GM21723 (cell line): ENCODE data around the gene CDK12.
"Not testable (repeated sequence)": the region's sequence is repeated elsewhere in the genome, so short reads cannot be mapped to it uniquely, and the experiment has no call there.

Experiments used
- ATAC-seq: cut with Tn5 transposase; IDR thresholded peaks from one replicate; pipeline ENCODE4 v1.9.1; 2021; ENCODE audit warnings: mild to moderate bottlenecking, moderate library complexity; ENCODE audit not compliant: unreplicated experiment

The CDK12 gene

DNA sequence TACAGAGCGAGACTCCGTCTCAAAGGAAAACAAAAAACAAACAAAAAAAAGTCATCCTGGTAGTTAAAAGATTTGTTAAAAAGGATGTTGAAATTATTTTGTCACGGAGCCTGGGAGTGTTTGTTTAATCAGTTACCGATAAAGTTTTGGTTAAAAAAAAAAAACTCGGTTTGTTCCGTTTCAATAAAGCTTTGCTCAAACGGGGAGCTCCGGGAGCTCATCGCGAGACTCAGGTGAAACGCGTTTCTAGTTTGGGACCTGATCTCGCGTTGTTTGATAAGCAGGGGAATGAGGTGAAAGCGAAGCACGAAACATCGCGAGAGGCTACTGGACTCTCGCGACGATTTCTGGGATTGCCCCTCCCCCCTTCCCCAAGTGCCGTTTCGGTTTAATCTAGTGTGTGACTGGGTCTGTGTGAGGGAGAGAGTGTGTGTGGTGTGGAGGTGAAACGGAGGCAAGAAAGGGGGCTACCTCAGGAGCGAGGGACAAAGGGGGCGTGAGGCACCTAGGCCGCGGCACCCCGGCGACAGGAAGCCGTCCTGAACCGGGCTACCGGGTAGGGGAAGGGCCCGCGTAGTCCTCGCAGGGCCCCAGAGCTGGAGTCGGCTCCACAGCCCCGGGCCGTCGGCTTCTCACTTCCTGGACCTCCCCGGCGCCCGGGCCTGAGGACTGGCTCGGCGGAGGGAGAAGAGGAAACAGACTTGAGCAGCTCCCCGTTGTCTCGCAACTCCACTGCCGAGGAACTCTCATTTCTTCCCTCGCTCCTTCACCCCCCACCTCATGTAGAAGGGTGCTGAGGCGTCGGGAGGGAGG, at the start of gene CDK12:
Gene CDK12 (plus strand): TSS at position 374 of the 813 bp plus-strand sequence. CDS start 586 bp downstream, outside the sequence.
- ATAC-seq, result peak; percentile 69

GRCh38 chr17:39416141-39416540, 45.1 kb upstream of the CDK12 start:
- ATAC-seq, result no peak

DNA sequence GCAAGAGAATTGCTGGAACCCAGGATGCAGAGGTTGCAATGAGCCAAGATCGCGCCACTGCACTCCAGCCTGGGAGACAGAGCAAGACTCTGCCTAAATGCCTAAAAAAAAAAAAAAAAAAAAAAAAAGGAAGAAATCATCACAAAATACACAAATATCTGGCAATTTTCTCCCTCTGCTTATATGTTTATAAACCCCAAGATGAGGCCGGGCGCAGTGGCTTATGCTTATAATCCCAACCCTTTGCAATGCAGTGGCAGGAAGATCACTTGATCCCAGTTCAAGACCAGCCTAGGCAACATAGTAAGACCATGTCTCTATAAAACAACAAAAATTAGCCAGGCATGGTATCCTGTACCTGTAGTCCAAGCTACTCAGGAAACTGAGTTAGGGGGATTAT, 31.7 kb upstream of the CDK12 start:
- no peak for ATAC-seq

DNA sequence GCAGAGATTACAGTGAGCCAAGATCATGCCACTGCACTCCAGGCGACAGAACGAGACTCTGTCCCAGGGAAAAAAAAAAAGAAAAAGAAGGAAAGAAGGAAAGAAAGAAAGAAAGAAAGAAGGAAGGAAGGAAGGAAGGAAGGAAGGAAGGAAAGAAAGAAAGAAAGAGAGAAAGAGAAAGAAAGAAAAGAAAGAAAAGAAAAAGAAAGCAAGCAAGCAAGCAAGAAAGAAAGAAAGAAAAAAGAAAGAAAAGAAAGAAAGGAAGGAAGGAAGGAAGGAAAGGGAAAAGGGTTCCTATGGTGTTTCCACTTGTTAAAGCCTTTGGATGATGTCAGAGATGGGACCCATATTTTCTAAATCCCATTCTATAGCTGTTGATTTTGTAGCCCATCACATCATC, 21.4 kb upstream of the CDK12 start:
- ATAC-seq, result not testable (repeated sequence)

- ATAC-seq, result no peak
These were observed 18.0 kb upstream of the CDK12 start for GRCh38 chr17:39443326-39443725.

GRCh38 chr17:39447561-39447960, 13.7 kb upstream of the CDK12 start:
- ATAC-seq, result no peak

- ATAC-seq, result no peak
These were observed 11.2 kb upstream of the CDK12 start for GRCh38 chr17:39450051-39450450.

- ATAC-seq, result peak; percentile 89
These were observed 10.3 kb upstream of the CDK12 start, which contains the start of gene MED1 for GRCh38 chr17:39450847-39451581. MED1 (minus strand) TSS chr17:39451263; CDS start chr17:39451062, 201 bp downstream.

DNA sequence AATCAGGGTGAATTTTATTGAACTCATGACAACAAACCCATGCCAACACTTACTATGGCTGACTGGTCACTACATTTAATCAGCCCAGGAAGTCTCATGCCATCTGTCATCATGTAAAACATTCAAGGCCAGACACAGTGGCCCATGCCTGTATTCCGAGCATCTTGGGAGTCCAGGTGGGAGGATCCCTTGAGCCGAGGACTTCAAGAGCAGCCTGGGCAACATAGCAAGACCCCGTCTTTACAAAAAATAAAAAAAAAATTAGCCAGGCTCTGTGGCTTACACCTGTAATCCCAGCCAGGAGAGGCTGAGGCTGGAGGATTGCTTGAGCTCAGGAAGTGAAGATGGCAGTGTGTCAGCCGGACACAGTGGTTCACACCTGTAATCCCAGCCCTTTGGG, 5.4 kb upstream of the CDK12 start:
- no peak for ATAC-seq

DNA sequence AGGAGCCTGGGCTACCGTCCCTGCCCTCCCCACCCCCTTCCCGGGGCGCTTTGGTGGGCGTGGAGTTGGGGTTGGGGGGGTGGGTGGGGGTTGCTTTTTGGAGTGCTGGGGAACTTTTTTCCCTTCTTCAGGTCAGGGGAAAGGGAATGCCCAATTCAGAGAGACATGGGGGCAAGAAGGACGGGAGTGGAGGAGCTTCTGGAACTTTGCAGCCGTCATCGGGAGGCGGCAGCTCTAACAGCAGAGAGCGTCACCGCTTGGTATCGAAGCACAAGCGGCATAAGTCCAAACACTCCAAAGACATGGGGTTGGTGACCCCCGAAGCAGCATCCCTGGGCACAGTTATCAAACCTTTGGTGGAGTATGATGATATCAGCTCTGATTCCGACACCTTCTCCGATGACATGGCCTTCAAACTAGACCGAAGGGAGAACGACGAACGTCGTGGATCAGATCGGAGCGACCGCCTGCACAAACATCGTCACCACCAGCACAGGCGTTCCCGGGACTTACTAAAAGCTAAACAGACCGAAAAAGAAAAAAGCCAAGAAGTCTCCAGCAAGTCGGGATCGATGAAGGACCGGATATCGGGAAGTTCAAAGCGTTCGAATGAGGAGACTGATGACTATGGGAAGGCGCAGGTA, 762 bp downstream of the CDK12 start:
- ATAC-seq, result peak; percentile 26

DNA sequence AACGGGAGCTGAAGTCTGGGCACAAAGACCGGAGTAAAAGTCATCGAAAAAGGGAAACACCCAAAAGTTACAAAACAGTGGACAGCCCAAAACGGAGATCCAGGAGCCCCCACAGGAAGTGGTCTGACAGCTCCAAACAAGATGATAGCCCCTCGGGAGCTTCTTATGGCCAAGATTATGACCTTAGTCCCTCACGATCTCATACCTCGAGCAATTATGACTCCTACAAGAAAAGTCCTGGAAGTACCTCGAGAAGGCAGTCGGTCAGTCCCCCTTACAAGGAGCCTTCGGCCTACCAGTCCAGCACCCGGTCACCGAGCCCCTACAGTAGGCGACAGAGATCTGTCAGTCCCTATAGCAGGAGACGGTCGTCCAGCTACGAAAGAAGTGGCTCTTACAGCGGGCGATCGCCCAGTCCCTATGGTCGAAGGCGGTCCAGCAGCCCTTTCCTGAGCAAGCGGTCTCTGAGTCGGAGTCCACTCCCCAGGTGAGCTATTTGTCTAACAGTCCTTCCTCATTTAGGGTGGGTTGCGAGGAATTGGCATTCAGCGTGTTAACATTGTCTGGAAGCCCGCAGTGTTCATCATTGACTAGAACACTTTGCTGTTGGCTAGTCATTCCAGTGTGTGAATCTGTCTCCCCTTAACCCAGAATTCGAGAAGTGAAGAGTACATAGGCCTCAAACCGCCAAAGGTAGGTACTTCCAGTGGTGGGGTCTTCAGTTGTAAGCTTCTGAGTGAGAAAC, 1.5 kb downstream of the CDK12 start:
- ATAC-seq, result no peak

- not testable (repeated sequence) for ATAC-seq
These were observed 3.4 kb downstream of the CDK12 start for GRCh38 chr17:39464639-39465181.

- not testable (repeated sequence) for ATAC-seq
These were observed 7.3 kb downstream of the CDK12 start for GRCh38 chr17:39468610-39469009.

DNA sequence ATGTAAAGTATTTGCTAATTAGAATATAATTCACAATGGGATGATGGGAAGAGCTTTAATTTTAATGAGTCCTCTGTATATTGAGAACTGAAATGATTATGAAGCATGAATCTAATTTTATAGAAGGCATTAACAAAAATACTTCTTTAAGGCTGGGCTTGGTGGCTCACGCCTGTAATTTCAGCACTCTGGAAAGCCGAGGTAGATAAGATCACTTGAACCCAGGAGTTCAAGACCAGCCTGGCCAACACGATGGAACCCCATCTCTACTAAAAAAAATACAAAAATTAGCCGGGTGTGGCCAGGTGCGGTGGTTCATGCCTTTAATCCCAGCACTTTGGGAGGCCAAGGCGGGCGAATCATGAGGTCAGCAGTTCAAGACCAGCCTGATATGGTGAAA, 12.0 kb downstream of the CDK12 start:
- ATAC-seq, result no peak

DNA sequence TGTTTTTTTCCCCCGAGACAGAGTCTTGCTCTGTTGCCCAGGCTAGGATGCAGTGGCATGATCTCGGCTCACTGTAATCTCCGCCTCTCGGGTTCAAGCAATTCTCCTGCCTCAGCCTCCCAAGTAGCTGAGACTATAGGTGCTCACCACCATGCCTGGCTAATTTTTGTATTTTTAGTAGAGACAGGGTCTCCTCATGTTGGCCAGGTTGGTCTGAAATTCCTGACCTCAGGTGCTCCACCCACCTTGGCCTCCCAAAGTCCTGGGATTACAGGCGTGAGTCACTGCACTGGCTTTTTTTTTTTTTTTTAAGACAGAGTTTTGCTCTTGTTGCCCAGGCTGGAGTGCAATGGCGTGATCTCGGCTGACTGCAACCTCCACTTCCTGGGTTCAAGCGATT, 18.3 kb downstream of the CDK12 start:
- ATAC-seq, result not testable (repeated sequence)

DNA sequence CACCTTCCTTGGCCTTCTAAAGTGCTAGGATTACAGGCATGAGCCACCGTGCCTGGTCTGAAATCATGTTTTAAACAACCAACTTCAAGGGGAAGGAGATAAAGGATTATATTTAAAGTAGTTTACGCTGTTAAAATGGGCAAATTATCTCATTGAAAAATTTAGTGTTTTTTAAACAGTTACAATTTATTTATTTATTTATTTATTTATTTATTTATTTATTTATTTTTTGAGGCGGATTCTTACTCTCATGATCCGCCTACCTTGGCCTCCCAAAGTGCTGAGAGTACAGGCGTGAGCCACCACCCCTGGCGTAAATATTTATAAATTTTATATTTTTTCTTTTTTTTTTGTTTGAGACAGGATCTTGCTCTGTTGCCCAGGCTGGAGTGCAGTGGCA, 22.2 kb downstream of the CDK12 start:
- ATAC-seq, result no peak

DNA sequence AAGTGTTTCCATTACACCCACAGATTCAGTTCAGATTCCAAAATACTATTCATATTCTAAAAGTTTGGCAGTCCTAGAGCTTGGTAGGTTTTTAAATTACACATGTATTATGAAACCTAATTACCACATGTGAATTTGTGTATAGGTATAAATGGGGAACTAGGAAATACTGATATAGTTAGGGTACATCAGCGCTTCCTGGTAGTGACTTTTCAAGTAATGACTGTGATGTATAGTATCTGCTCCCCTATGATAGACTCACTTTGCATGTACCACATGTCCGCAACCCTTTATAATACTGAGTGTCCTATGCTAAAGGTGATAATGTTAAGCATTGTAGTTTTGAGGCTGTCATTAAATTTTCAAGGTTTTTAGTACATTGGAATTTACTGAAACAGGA, 22.9 kb downstream of the CDK12 start:
- ATAC-seq, result no peak

DNA sequence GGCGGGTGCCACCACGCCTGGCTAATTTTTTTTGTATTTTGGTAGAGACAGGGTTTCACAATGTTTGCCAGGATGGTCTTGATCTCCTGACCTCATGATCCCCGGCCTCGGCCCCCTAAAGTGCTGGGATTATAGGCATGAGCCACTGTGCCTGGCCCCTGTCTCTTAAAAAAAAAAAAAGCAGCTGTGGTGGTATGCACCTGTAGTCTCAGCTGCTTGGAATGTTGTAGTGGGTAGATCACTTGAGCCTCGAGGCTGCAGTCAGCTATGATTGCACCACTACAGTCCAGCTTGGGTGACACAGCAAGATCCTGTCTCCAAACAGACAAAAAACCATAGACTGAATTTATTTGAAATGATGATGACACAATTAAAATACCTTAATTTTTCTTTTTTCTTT, 24.3 kb downstream of the CDK12 start:
- ATAC-seq, result no peak

- no peak for ATAC-seq
These were observed 25.0 kb downstream of the CDK12 start for GRCh38 chr17:39486242-39486641.

- ATAC-seq, result not testable (repeated sequence)
These were observed 26.2 kb downstream of the CDK12 start for GRCh38 chr17:39487490-39487889.

GRCh38 chr17:39487946-39488345, 26.7 kb downstream of the CDK12 start:
- ATAC-seq, result no peak
